Measurements from ENCODE around the gene GBP3.

- TF ChIP-seq POLR2A (IDR thresholded peaks at IDR 0.05) (no peak), CTCF (IDR thresholded peaks at IDR 0.05) (no peak), POLR2AphosphoS5 (IDR thresholded peaks at IDR 0.05) (no peak), EP300 (IDR thresholded peaks at IDR 0.05) (no peak)
Observed at GRCh38 chr1:89060091-89060490, 37.4 kb upstream of the GBP3 start.

Measured in stomach (tissue), 4 donors.